Measurements from ENCODE around the gene PAX2. TPM values are rescaled to one million over a fixed set of nuclear protein-coding genes. Genes with fewer than 3 reads are reported as not detected.

Gene PAX2
- total RNA-seq, 4 donors from 2014 or later, result not detected

DNA sequence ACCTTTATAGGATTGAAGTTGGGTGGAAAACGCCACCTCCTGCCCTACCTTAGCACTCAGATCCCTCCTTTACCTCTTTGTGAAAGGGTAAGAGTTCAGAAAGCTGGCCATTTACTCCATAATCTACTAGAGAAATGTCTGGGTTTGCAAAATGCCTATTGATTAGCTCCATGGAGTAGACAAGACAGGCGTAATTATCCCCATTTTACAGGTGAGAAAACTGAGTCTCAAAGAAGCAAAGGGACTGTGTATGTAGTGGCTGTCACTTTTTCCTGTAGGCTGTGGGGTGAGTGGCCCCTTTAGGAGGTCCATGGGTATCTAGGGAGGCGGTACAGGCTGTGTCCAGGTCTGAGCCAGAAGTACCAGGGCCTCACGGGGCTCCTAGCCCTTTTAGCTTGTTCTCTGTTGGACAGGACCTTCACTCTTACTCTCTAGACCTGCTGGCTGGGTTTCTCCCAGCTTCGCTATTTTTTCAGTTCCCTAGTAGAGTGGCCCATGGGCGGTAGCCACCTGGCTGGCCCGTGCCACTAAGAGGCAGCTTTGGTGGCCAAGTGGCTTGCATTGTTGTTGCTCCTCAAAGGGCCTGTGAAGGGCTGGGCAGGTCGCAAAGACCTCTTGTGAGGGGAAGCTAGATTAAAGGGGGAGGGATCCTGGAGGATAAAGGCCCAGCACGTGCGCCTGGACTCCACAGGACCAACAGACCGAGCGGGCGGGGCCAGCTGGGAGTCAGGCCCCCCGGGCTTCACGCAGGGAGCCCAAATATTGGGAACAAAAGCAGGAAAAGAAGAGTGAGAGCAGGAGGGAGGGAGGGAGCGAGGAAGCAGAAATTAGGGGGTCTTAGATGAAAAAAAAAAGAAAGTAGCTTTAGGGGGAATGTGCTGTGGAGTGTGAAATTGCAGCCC is 4.7 kb upstream of the PAX2 start:
- Histone ChIP-seq H3K27me3 (peaks cover 100% of the 10 kb centered on the region), H3K4me1 (peaks cover 63% of the 10 kb centered on the region), H3K9me3 (no peaks in the 10 kb centered on the region), H3K27ac (no peak overlapping the region), H3K4me3 (no peak overlapping the region), H3K36me3 (no peaks in the 10 kb centered on the region)
- 25% methylated on average over 16 of the region's 16 CpGs for WGBS
- TF ChIP-seq, protein P1, sequence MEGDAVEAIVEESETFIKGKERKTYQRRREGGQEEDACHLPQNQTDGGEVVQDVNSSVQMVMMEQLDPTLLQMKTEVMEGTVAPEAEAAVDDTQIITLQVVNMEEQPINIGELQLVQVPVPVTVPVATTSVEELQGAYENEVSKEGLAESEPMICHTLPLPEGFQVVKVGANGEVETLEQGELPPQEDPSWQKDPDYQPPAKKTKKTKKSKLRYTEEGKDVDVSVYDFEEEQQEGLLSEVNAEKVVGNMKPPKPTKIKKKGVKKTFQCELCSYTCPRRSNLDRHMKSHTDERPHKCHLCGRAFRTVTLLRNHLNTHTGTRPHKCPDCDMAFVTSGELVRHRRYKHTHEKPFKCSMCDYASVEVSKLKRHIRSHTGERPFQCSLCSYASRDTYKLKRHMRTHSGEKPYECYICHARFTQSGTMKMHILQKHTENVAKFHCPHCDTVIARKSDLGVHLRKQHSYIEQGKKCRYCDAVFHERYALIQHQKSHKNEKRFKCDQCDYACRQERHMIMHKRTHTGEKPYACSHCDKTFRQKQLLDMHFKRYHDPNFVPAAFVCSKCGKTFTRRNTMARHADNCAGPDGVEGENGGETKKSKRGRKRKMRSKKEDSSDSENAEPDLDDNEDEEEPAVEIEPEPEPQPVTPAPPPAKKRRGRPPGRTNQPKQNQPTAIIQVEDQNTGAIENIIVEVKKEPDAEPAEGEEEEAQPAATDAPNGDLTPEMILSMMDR (IDR thresholded peaks at IDR 0.05), result no peak
- TF ChIP-seq POLR2AphosphoS5 (IDR thresholded peaks at IDR 0.05) (no peak), POLR2A (IDR thresholded peaks at IDR 0.05) (no peak), EP300 (IDR thresholded peaks at IDR 0.05) (no peak)
- DNase-seq (ENCODE audit: low spot score in 2 of 2), result no peak

DNA sequence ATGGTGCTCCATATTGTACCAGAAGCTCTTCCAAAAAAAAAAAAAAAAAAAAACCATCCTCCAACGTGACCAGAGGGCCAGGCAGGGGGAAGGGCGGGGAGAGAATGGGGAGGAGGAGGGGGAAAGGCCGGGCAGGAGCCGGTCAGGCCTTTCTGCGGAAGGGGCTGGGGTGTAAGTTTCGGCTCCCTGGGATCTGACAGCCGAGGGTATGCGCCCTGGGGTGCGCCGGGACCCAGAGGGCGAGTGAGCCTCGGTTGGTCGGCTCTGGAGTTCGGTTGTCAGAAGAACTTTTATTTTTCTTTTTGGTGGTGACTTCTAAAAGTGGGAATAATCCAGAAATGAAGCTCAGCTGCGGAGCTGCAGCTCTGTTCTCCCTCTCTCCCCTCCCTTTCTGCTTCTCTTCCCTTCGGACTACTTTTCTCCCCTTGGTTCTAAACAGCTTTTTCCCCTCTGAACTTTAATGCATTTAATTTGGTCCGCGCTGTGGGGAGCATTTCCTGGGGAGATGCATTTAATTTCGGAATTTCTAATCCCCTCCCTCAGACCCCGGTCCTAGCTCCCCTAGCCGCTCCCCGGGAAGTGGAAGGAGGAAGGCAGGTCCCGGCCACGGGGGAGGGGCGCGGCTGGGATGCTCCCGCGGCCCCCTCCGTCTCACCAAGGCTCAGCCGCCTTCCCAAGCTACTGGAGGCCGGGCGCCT is 3.9 kb upstream of the PAX2 start:
- Histone ChIP-seq H3K27me3 (peaks cover 100% of the 10 kb centered on the region), H3K4me1 (peaks cover 69% of the 10 kb centered on the region)
- 3% methylated on average over 31 of the region's 32 CpGs for WGBS

DNA sequence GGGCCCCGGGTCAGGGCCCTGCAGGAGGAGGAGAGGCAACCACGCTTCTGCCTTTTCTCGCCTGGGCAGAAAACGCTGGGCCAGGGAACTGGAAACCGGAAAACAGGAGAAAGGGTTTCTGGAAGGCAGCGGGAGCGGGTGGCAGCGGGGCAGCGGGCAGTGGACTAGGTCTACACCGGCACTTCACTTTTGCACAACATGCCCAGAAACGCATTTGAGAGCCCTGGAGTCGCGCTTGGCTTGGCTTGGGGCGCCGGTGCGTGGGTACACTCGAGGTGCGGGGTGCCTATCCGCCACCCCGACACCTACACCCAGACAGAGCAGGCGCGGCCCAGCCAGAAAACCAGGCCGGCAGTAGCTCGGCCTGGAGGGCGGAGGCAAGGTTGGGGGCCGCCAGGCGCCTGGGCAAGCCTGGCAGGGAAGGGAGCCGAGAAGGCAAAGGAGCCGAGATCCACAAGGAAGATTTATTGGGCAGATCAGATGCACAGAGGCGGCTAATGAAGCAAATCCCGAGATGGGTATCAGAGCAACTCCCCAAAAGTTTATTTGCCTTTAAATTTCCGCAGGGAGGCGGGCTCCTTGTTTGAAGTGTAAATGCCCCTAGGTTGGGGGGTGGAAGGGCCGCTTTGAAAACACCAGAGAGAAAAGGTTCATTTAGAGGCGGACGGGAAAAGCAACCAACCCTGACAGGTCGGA is 3.2 kb upstream of the PAX2 start:
- H3K27me3 ChIP-seq, result peaks cover 100% of the 10 kb centered on the region
- DNase-seq (ENCODE audit: low spot score in 2 of 2), result no peak
- 7% methylated on average over 14 of the region's 37 CpGs for WGBS
- H3K4me3 ChIP-seq, result no peak overlapping the region
- TF ChIP-seq POLR2A (IDR thresholded peaks at IDR 0.05), result no peak
- TF ChIP-seq POLR2AphosphoS5 (IDR thresholded peaks at IDR 0.05), result no peak
- TF ChIP-seq EP300 (IDR thresholded peaks at IDR 0.05), result no peak
- TF ChIP-seq, protein P1 (IDR thresholded peaks at IDR 0.05), result no peak
- H3K36me3 ChIP-seq, result no peaks in the 10 kb centered on the region
- peaks cover 69% of the 10 kb centered on the region for H3K4me1 ChIP-seq
- H3K27ac ChIP-seq, result no peak overlapping the region
- H3K9me3 ChIP-seq, result no peaks in the 10 kb centered on the region

More for the DNA sequence above, 3.9 kb upstream of the PAX2 start:
- TF ChIP-seq POLR2A (IDR thresholded peaks at IDR 0.05) (no peak), POLR2AphosphoS5 (IDR thresholded peaks at IDR 0.05) (no peak), EP300 (IDR thresholded peaks at IDR 0.05) (no peak)
- TF ChIP-seq, protein P1 (IDR thresholded peaks at IDR 0.05), result no peak
- Histone ChIP-seq H3K9me3 (no peaks in the 10 kb centered on the region), H3K27ac (no peak overlapping the region), H3K36me3 (no peaks in the 10 kb centered on the region), H3K4me3 (no peak overlapping the region)
- no peak for DNase-seq (ENCODE audit: low spot score in 2 of 2)

DNA sequence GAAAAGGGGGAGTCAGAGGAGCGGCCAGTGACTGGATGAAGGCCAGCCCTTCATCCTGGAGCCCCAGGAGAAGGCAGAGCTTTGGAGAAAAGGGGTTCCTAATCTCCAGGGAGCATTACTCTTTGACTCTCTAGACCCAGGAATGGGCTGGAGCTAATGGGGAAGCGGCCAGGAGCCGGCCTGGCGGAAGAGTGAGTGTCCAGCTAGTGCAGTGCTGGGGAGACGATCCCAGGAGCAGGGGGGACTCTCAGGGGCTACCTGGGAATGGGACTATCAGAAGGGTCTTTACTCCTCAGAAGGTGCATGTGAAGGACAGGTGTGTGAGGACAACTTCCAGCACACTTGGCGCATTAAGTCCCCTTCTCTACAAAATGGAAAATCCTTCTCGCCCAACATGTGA is 2.4 kb upstream of the PAX2 start:
- Histone ChIP-seq H3K36me3 (no peaks in the 10 kb centered on the region), H3K27ac (no peak overlapping the region), H3K4me1 (peaks cover 69% of the 10 kb centered on the region), H3K9me3 (no peaks in the 10 kb centered on the region), H3K27me3 (peaks cover 100% of the 10 kb centered on the region), H3K4me3 (no peak overlapping the region)
- DNase-seq (ENCODE audit: low spot score in 2 of 2), result no peak
- WGBS, result 39% methylated on average over 7 of the region's 7 CpGs
- TF ChIP-seq EP300 (IDR thresholded peaks at IDR 0.05) (no peak), POLR2A (IDR thresholded peaks at IDR 0.05) (no peak), POLR2AphosphoS5 (IDR thresholded peaks at IDR 0.05) (no peak)
- TF ChIP-seq, protein P1 (IDR thresholded peaks at IDR 0.05), result no peak

All from suprapubic skin (tissue), 4 donors.